CD8-positive, alpha-beta memory T cell (primary cell): ENCODE measurements around the gene FAM13A. TPM values are rescaled to one million over a fixed set of nuclear protein-coding genes. Genes with fewer than 3 reads are reported as not detected.

Source experiments
- CTCF ChIA-PET: fragments of 350-600 bp; sonication (Branson Sonifier 250); formaldehyde crosslinking; loops from one replicate; lab custom pipeline; 2021; ENCODE audit warnings: antibody characterized with exemption; lab: Charles Lee
- POLR2A ChIA-PET: fragments of 350-600 bp; sonication (Branson Sonifier 250); formaldehyde crosslinking; loops from one replicate; lab custom pipeline; 2021; ENCODE audit warnings: antibody characterized with exemption; lab: Charles Lee
- DNase-seq, 5 donors: peaks; one replicate each; pipeline versions ENCODE4 v3.0.0 to v3.0.0-alpha.2; 2020 to 2022; ENCODE audit warnings: mixed read lengths in 1 of 5
- H3K27ac ChIP-seq: one replicate; pipeline ENCODE4 v1.7.0; 2013; ENCODE audit warnings: low read depth, mild to moderate bottlenecking, low read length, moderate library complexity
- H3K27me3 ChIP-seq: 2 replicates; pipeline ENCODE4 v1.7.0; 2013; ENCODE audit warnings: low read length, mild to moderate bottlenecking; ENCODE audit not compliant: insufficient read depth, poor library complexity, severe bottlenecking
- H3K36me3 ChIP-seq: 2 replicates; pipeline ENCODE4 v1.7.0; 2013; ENCODE audit warnings: mild to moderate bottlenecking, low read length, moderate library complexity; ENCODE audit not compliant: insufficient read depth
- H3K4me1 ChIP-seq: 2 replicates; pipeline ENCODE4 v1.7.0; 2013; ENCODE audit warnings: mild to moderate bottlenecking, low read length, moderate library complexity; ENCODE audit not compliant: insufficient read depth
- H3K4me3 ChIP-seq: 2 replicates; pipeline ENCODE4 v1.7.0; 2013; ENCODE audit warnings: mild to moderate bottlenecking, low read length
- H3K9me3 ChIP-seq: 2 replicates; pipeline ENCODE4 v1.7.0; 2013; ENCODE audit warnings: mild to moderate bottlenecking, low read length
- H3K27ac Mint-ChIP-seq, 8 donors: one replicate each; pipeline ENCODE4 v1.8.0; 2020 to 2021; ENCODE audit warnings: mixed read lengths in 8 of 8, mild to moderate bottlenecking in 6 of 8, inconsistent platforms in 3 of 8, moderate library complexity in 3 of 8
- H3K27me3 Mint-ChIP-seq, 2 donors: one replicate each; pipeline ENCODE4 v1.8.0; 2020 to 2021; ENCODE audit warnings: mixed read lengths in 2 of 2, mild to moderate bottlenecking in 1 of 2, moderate library complexity in 1 of 2
- H3K36me3 Mint-ChIP-seq, 3 donors: one replicate each; pipeline ENCODE4 v1.8.0; 2020 to 2021; ENCODE audit warnings: mixed read lengths in 3 of 3, inconsistent platforms in 1 of 3, mild to moderate bottlenecking in 1 of 3
- H3K4me1 Mint-ChIP-seq, 3 donors: one replicate each; pipeline ENCODE4 v1.8.0; 2020 to 2021; ENCODE audit warnings: mixed read lengths in 3 of 3, inconsistent platforms in 1 of 3, mild to moderate bottlenecking in 1 of 3
- H3K4me3 Mint-ChIP-seq, 7 donors: one replicate each; pipeline ENCODE4 v1.8.0; 2020 to 2021; ENCODE audit warnings: mixed read lengths in 7 of 7, mild to moderate bottlenecking in 6 of 7, moderate library complexity in 4 of 7, inconsistent platforms in 2 of 7
- H3K9me3 Mint-ChIP-seq, 5 donors: one replicate each; pipeline ENCODE4 v1.8.0; 2020 to 2022; ENCODE audit warnings: mixed read lengths in 5 of 5, mild to moderate bottlenecking in 3 of 5, moderate library complexity in 2 of 5, inconsistent platforms in 1 of 5
- polyA plus RNA-seq: library from polyadenylated mRNA; unstranded; fragments of 300-500 nt; fragmentation: Illumina TruSeq; gene quantifications from one replicate; pipeline ENCODE4 v1.2.3, GENCODE V29; 2021
- total RNA-seq, 2 experiments: library from RNA; stranded (reverse); gene quantifications; one replicate each; pipeline ENCODE4 v1.2.3, GENCODE V29; 2021

The FAM13A gene
- total and polyA plus RNA-seq, 3 experiments from 2014 or later, result 1.4 to 1.6 (median 1.4) TPM

DNA sequence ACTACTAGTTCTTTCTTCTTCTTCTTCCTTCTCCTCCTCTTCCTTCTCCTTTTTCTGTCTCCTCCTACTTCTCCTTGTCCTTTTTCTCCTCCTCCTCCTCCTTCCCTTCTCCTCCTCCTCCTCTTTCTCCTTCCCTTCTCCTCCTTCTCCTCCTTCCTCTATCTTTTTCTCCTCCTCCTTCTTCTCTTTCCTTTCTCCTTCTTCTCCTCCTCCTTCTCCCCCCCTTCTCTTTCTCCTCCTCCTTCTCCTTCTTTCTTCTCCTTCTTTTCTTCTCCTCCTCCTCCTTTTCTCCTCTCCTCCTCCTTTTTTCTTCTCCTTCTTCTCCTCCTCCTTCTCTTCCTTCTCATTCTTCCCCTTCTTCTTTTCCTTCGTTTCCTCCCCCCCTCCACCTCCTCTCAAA, 337.6 kb downstream of the FAM13A start:
- ChIA-PET CTCF (no interaction called here), POLR2A (no interaction called here)
- Histone ChIP-seq H3K9me3 (peaks cover 7% of the 10 kb centered on the region), H3K4me1 (no peaks in the 10 kb centered on the region), H3K27ac (no peak overlapping the region), H3K4me3 (no peak overlapping the region), H3K27me3 (no peaks in the 10 kb centered on the region), H3K36me3 (peaks cover 28% of the 10 kb centered on the region)
- peaks cover 15 to 24% (median 17%) of the 10 kb centered on the region in 5 donors for H3K9me3 Mint-ChIP-seq
- peaks cover 0 to 2% of the 10 kb centered on the region in 2 donors for H3K27me3 Mint-ChIP-seq
- peaks cover 0 to under 1% (median 0%) of the 10 kb centered on the region in 3 donors for H3K4me1 Mint-ChIP-seq
- DNase-seq, result no peak
- H3K27ac Mint-ChIP-seq, result no peak overlapping the region
- H3K36me3 Mint-ChIP-seq, result peaks cover 42 to 92% (median 46%) of the 10 kb centered on the region in 3 donors
- H3K4me3 Mint-ChIP-seq, result no peak overlapping the region

DNA sequence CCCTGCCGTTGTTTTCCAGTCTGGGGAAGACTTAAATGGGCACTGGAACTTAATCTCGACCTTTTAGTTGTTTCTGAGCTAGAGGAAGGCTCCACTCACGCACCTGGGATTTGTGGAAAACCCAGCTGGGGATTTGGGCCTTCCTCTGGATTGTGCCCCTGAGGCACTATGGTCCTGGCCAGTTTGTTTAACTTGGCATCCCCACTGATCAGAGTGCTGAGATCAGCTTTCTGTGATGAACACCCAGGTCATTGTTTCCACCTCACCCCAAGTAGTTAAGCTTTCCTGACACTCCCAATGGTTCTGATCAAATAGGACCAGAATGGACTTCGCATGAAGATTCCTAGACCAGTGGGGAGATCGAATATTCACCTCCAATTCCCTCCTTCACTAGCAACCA, 338.9 kb downstream of the FAM13A start:
- no peak for DNase-seq
- no peak overlapping the region for H3K4me3 ChIP-seq
- H3K27ac ChIP-seq, result no peak overlapping the region
- H3K27me3 ChIP-seq, result no peaks in the 10 kb centered on the region
- peaks cover 28% of the 10 kb centered on the region for H3K36me3 ChIP-seq
- ChIA-PET POLR2A (no interaction called here), CTCF (no interaction called here)
- Mint-ChIP-seq H3K9me3 (peaks cover 15 to 24% (median 17%) of the 10 kb centered on the region in 5 donors), H3K4me1 (peaks cover 2 to 5% (median 3%) of the 10 kb centered on the region in 3 donors), H3K36me3 (peaks cover 51 to 91% (median 51%) of the 10 kb centered on the region in 3 donors), H3K27me3 (peaks cover 0 to 2% of the 10 kb centered on the region in 2 donors), H3K27ac (no peak overlapping the region), H3K4me3 (no peak overlapping the region)
- peaks cover 7% of the 10 kb centered on the region for H3K9me3 ChIP-seq
- H3K4me1 ChIP-seq, result no peaks in the 10 kb centered on the region

GRCh38 chr4:88713782-88714181, 343.2 kb downstream of the FAM13A start:
- peak overlapping the region in 1 of 8 donors; percentile 67 for H3K27ac Mint-ChIP-seq
- H3K9me3 Mint-ChIP-seq, result peaks cover 17 to 24% (median 20%) of the 10 kb centered on the region in 5 donors
- H3K36me3 Mint-ChIP-seq, result peaks cover 60 to 86% (median 81%) of the 10 kb centered on the region in 3 donors
- Histone ChIP-seq H3K27me3 (no peaks in the 10 kb centered on the region), H3K9me3 (peaks cover 7% of the 10 kb centered on the region), H3K27ac (no peak overlapping the region), H3K36me3 (peaks cover 24% of the 10 kb centered on the region), H3K4me1 (no peaks in the 10 kb centered on the region), H3K4me3 (no peak overlapping the region)
- no peak for DNase-seq
- H3K4me3 Mint-ChIP-seq, result no peak overlapping the region
- ChIA-PET CTCF (no interaction called here), POLR2A (no interaction called here)
- peaks cover 2 to 5% (median 3%) of the 10 kb centered on the region in 3 donors for H3K4me1 Mint-ChIP-seq
- peaks cover 0 to 2% of the 10 kb centered on the region in 2 donors for H3K27me3 Mint-ChIP-seq

- H3K27me3 ChIP-seq, result no peaks in the 10 kb centered on the region
- Mint-ChIP-seq H3K27me3 (peaks cover 0 to 2% of the 10 kb centered on the region in 2 donors), H3K36me3 (peaks cover 50 to 84% (median 58%) of the 10 kb centered on the region in 3 donors), H3K4me1 (peaks cover 2 to 5% (median 3%) of the 10 kb centered on the region in 3 donors), H3K9me3 (peaks cover 0 to 5% (median 0%) of the 10 kb centered on the region in 5 donors), H3K4me3 (no peak overlapping the region), H3K27ac (peak overlapping the region in 2 of 8 donors; percentile 0 to 44)
- H3K4me3 ChIP-seq, result no peak overlapping the region
- no peak for DNase-seq
- H3K9me3 ChIP-seq, result no peaks in the 10 kb centered on the region
- no peaks in the 10 kb centered on the region for H3K4me1 ChIP-seq
- H3K27ac ChIP-seq, result no peak overlapping the region
- ChIA-PET CTCF (no interaction called here), POLR2A (no interaction called here)
- H3K36me3 ChIP-seq, result peaks cover 16% of the 10 kb centered on the region
These were observed 347.0 kb downstream of the FAM13A start for GRCh38 chr4:88709989-88710388.

DNA sequence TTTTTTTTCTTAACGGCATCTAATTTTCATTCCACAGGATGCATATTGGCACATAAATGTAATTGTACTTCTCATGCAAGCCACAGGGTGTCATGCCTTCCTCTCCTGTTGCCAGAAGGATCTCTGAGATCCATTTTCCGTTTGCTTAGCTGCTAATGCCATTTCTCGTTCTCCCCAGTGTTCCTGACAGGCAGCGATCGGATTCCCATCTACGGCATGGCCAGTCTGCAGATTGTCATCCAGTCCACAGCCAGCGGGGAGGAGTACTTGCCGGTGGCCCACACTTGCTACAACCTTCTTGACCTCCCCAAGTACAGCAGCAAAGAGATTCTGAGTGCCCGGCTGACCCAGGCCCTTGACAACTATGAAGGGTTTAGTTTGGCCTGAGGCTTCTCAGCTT, 350.4 kb downstream of the FAM13A start:
- Histone ChIP-seq H3K9me3 (no peaks in the 10 kb centered on the region), H3K27me3 (no peaks in the 10 kb centered on the region), H3K4me3 (no peak overlapping the region), H3K27ac (no peak overlapping the region), H3K36me3 (peaks cover 26% of the 10 kb centered on the region), H3K4me1 (no peaks in the 10 kb centered on the region)
- ChIA-PET POLR2A (no interaction called here), CTCF (interaction anchor here (1.5 kb wide), 1 partner anchor 167 kb away, joined by 4 read pairs; no protein-coding TSS in a partner anchor)
- Mint-ChIP-seq H3K27ac (no peak overlapping the region), H3K4me1 (no peaks in the 10 kb centered on the region), H3K27me3 (no peaks in the 10 kb centered on the region), H3K4me3 (no peak overlapping the region), H3K9me3 (peaks cover 0 to under 1% (median 0%) of the 10 kb centered on the region in 5 donors), H3K36me3 (peaks cover 36 to 81% (median 45%) of the 10 kb centered on the region in 3 donors)
- no peak for DNase-seq

GRCh38 chr4:88705805-88706492, 351.0 kb downstream of the FAM13A start:
- H3K4me1 ChIP-seq, result no peaks in the 10 kb centered on the region
- POLR2A ChIA-PET, result no interaction called here
- CTCF ChIA-PET, result interaction anchor here (1.5 kb wide), 1 partner anchor 167 kb away, joined by 4 read pairs; no protein-coding TSS in a partner anchor
- H3K4me3 ChIP-seq, result no peak overlapping the region
- Mint-ChIP-seq H3K9me3 (no peaks in the 10 kb centered on the region), H3K36me3 (peaks cover 32 to 79% (median 44%) of the 10 kb centered on the region in 3 donors), H3K27ac (no peak overlapping the region), H3K4me3 (no peak overlapping the region), H3K27me3 (no peaks in the 10 kb centered on the region), H3K4me1 (no peaks in the 10 kb centered on the region)
- no peaks in the 10 kb centered on the region for H3K27me3 ChIP-seq
- no peaks in the 10 kb centered on the region for H3K9me3 ChIP-seq
- H3K36me3 ChIP-seq, result peaks cover 26% of the 10 kb centered on the region
- no peak for DNase-seq
- H3K27ac ChIP-seq, result no peak overlapping the region

GRCh38 chr4:88705223-88705622, 351.8 kb downstream of the FAM13A start:
- ChIA-PET CTCF (interaction anchor here (1.5 kb wide), 1 partner anchor 166 kb away, joined by 4 read pairs; no protein-coding TSS in a partner anchor), POLR2A (interaction anchor here (0.7 kb wide), 1 partner anchor 112 kb away, joined by 3 read pairs; no protein-coding TSS in a partner anchor)
- Mint-ChIP-seq H3K27me3 (no peaks in the 10 kb centered on the region), H3K9me3 (no peaks in the 10 kb centered on the region), H3K27ac (peak overlapping the region in 1 of 8 donors; percentile 36), H3K4me3 (no peak overlapping the region), H3K36me3 (peaks cover 27 to 77% (median 44%) of the 10 kb centered on the region in 3 donors), H3K4me1 (no peaks in the 10 kb centered on the region)
- Histone ChIP-seq H3K36me3 (peaks cover 24% of the 10 kb centered on the region), H3K27ac (no peak overlapping the region), H3K4me3 (no peak overlapping the region), H3K9me3 (no peaks in the 10 kb centered on the region), H3K27me3 (no peaks in the 10 kb centered on the region), H3K4me1 (no peaks in the 10 kb centered on the region)
- no peak for DNase-seq

DNA sequence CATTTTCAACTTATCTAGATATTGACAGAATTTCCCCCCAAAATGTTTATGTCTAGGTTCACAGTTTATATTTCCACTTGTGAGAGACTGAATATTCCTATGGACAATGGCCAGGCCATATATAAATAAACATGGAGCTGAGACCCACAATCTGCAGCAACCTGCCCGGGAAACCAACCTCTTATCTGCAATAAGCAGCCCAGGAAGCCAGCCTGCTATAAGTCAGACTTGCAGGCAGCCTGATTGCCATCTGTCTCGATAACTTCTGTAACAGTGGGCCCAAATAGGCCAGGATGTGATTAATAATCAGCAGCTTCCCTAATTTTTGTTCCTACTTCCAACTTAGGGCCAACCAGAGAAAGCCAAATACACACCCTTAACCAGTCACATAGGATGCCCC, 354.2 kb downstream of the FAM13A start:
- Mint-ChIP-seq H3K27me3 (no peaks in the 10 kb centered on the region), H3K4me1 (peaks cover 0 to 8% (median 4%) of the 10 kb centered on the region in 3 donors), H3K27ac (peak overlapping the region in 1 of 8 donors; percentile 23), H3K9me3 (no peaks in the 10 kb centered on the region), H3K36me3 (peaks cover 16 to 72% (median 34%) of the 10 kb centered on the region in 3 donors), H3K4me3 (no peak overlapping the region)
- Histone ChIP-seq H3K9me3 (no peaks in the 10 kb centered on the region), H3K4me1 (peaks cover 5% of the 10 kb centered on the region), H3K4me3 (no peak overlapping the region), H3K36me3 (peaks cover 29% of the 10 kb centered on the region), H3K27ac (no peak overlapping the region), H3K27me3 (no peaks in the 10 kb centered on the region)
- DNase-seq, result no peak
- ChIA-PET CTCF (no interaction called here), POLR2A (no interaction called here)
